Activated B cell treated with CpG ODN at 0.5 μM for 24 hours (primary cell): ENCODE results near the gene EIF3B. TPM values are rescaled to one million over a fixed set of nuclear protein-coding genes. Genes with fewer than 3 reads are reported as not detected.

Experiments
- ATAC-seq: fragments of 200-7000 bp; cut with Tn5 transposase; one replicate; pipeline ENCODE4 v1.10.0; 2021; ENCODE audit warnings: low read depth, mild to moderate bottlenecking, moderate library complexity
- CTCF ChIA-PET: fragments of 350-600 bp; sonication (Branson Sonifier 250); formaldehyde crosslinking; loops from one replicate; lab custom pipeline; 2021; ENCODE audit warnings: antibody characterized with exemption; lab: Charles Lee
- POLR2A ChIA-PET: fragments of 350-600 bp; sonication (Branson Sonifier 250); formaldehyde crosslinking; loops from one replicate; lab custom pipeline; 2021; ENCODE audit warnings: antibody characterized with exemption; lab: Charles Lee
- DNase-seq: peaks from one replicate; pipeline ENCODE4 v3.0.0; 2022
- H3K27ac Mint-ChIP-seq: one replicate; pipeline ENCODE4 v1.8.0; 2020; ENCODE audit warnings: mixed read lengths
- H3K27me3 Mint-ChIP-seq: one replicate; pipeline ENCODE4 v1.8.0; 2021; ENCODE audit warnings: mixed read lengths
- H3K36me3 Mint-ChIP-seq: one replicate; pipeline ENCODE4 v1.8.0; 2021; ENCODE audit warnings: low read depth, mixed read lengths
- H3K4me1 Mint-ChIP-seq: one replicate; pipeline ENCODE4 v1.8.0; 2021; ENCODE audit warnings: mixed read lengths
- H3K4me3 Mint-ChIP-seq: one replicate; pipeline ENCODE4 v1.8.0; 2020; ENCODE audit warnings: mild to moderate bottlenecking, mixed read lengths
- H3K9me3 Mint-ChIP-seq: one replicate; pipeline ENCODE4 v1.8.0; 2020; ENCODE audit warnings: mixed read lengths
- CTCF ChIP-seq: fragments of 200-600 bp; IDR thresholded peaks from one replicate; pipeline ENCODE4 v1.8.0; 2022; ENCODE audit warnings: antibody characterized with exemption, mild to moderate bottlenecking
- intact Hi-C: fragments of 100-400 bp; cut with micrococcal nuclease; formaldehyde crosslinking; loops from one replicate; pipeline ENCODE4 v1.15.1; 2024
- total RNA-seq: library from RNA; stranded (reverse); gene quantifications from 2 replicates; pipeline ENCODE4 v1.2.3, GENCODE V29; 2022

EIF3B gene
- total RNA-seq, 1 donor from 2014 or later: 198 TPM

- H3K9me3 Mint-ChIP-seq: no peaks in the 10 kb centered on the region
- intact Hi-C loops: no loop called here
- no peak overlapping the region for H3K27ac Mint-ChIP-seq
Measured at GRCh38 chr7:2393706-2394105, 39.1 kb downstream of the EIF3B start.

GRCh38 chr7:2394566-2395082, 40.0 kb downstream of the EIF3B start:
- ATAC-seq: no peak
- POLR2A ChIA-PET: interaction anchor here (0.7 kb wide), 1 partner anchor 95 kb away, joined by 5 read pairs; no protein-coding TSS in a partner anchor
- intact Hi-C loops: no loop called here

More at GRCh38 chr7:2393706-2394105, 39.1 kb downstream of the EIF3B start:
- Mint-ChIP-seq H3K4me3 (no peak overlapping the region), H3K27me3 (no peaks in the 10 kb centered on the region), H3K4me1 (peaks cover 6% of the 10 kb centered on the region), H3K36me3 (no peaks in the 10 kb centered on the region)
- ATAC-seq (no peak), DNase-seq (no peak)
- CTCF ChIA-PET: no interaction called here
- TF ChIP-seq CTCF: no peak
- POLR2A ChIA-PET: interaction anchor here (1.1 kb wide), 1 partner anchor 40 kb away, joined by 3 read pairs; no protein-coding TSS in a partner anchor

GRCh38 chr7:2398506-2398905, 43.9 kb downstream of the EIF3B start:
- POLR2A ChIA-PET: no interaction called here
- no peaks in the 10 kb centered on the region for H3K9me3 Mint-ChIP-seq
- intact Hi-C loops: no loop called here
- no peak for TF ChIP-seq CTCF
- no peaks in the 10 kb centered on the region for H3K36me3 Mint-ChIP-seq
- ATAC-seq: no peak
- H3K4me3 Mint-ChIP-seq: no peak overlapping the region
- CTCF ChIA-PET: no interaction called here
- no peak overlapping the region for H3K27ac Mint-ChIP-seq
- H3K27me3 Mint-ChIP-seq: no peaks in the 10 kb centered on the region
- peaks cover 18% of the 10 kb centered on the region for H3K4me1 Mint-ChIP-seq
- no peak for DNase-seq

More at GRCh38 chr7:2394566-2395082, 40.0 kb downstream of the EIF3B start:
- Mint-ChIP-seq H3K27me3 (no peaks in the 10 kb centered on the region), H3K9me3 (no peaks in the 10 kb centered on the region), H3K4me3 (no peak overlapping the region), H3K27ac (no peak overlapping the region), H3K36me3 (no peaks in the 10 kb centered on the region), H3K4me1 (peaks cover 9% of the 10 kb centered on the region)
- CTCF ChIA-PET: no interaction called here
- TF ChIP-seq CTCF: no peak
- no peak for DNase-seq

- ATAC-seq: no peak
- intact Hi-C loops: loop anchor here (5.0 kb wide), 3 partner anchors 112 to 442 kb away; partner anchors contain the start of genes GNA12 and TTYH3
- Mint-ChIP-seq H3K4me1 (peaks cover 27% of the 10 kb centered on the region), H3K36me3 (no peaks in the 10 kb centered on the region), H3K9me3 (no peaks in the 10 kb centered on the region), H3K4me3 (no peak overlapping the region), H3K27ac (peak overlapping the region; percentile 71), H3K27me3 (no peaks in the 10 kb centered on the region)
- ChIA-PET POLR2A (interaction anchor here (0.6 kb wide), 1 partner anchor 95 kb away, joined by 3 read pairs; no protein-coding TSS in a partner anchor), CTCF (no interaction called here)
- DNase-seq: no peak
- no peak for TF ChIP-seq CTCF
Measured at GRCh38 chr7:2399848-2400587, 45.4 kb downstream of the EIF3B start.

GRCh38 chr7:2402687-2403013, 48.0 kb downstream of the EIF3B start:
- intact Hi-C loops: loop anchor here (1.0 to 5.0 kb wide), 6 partner anchors 48 to 440 kb away; partner anchors contain the start of genes EIF3B, GNA12, SNX8 and TTYH3

More at GRCh38 chr7:2402687-2403013, 48.0 kb downstream of the EIF3B start:
- ChIA-PET CTCF (interaction anchor here (0.7 kb wide), 1 partner anchor 141 kb away, joined by 4 read pairs; no protein-coding TSS in a partner anchor), POLR2A (interaction anchor here (0.6 to 1.6 kb wide), 4 partner anchors 19 to 119 kb away, joined by 4 to 7 read pairs (median 6); partner anchors contain the start of gene EIF3B)
- peak overlapping the region; percentile 80 for H3K4me3 Mint-ChIP-seq
- no peak for DNase-seq
- no peak overlapping the region for H3K27ac Mint-ChIP-seq
- no peaks in the 10 kb centered on the region for H3K27me3 Mint-ChIP-seq
- no peaks in the 10 kb centered on the region for H3K9me3 Mint-ChIP-seq
- ATAC-seq: no peak
- TF ChIP-seq CTCF: no peak
- H3K4me1 Mint-ChIP-seq: peaks cover 47% of the 10 kb centered on the region
- no peaks in the 10 kb centered on the region for H3K36me3 Mint-ChIP-seq
